HEK293T (cell line): Measurements from ENCODE around the gene EPG5.

Source experiments
- BHLHE40 ChIP-seq: fragments of 450-650 bp; IDR thresholded peaks from 2 replicates; pipeline ENCODE4 v1.6.1; 2016; ENCODE audit warnings: mild to moderate bottlenecking, moderate library complexity, borderline replicate concordance
- CTBP1 ChIP-seq: fragments of 450-650 bp; IDR thresholded peaks from 2 replicates; pipeline ENCODE4 v1.6.1; 2016; ENCODE audit warnings: borderline replicate concordance
- FOXA1 ChIP-seq: fragments of 450-650 bp; IDR thresholded peaks from 2 replicates; pipeline ENCODE4 v1.6.1; 2016; ENCODE audit warnings: mild to moderate bottlenecking
- FOXM1 ChIP-seq: fragments of 450-650 bp; IDR thresholded peaks from 2 replicates; pipeline ENCODE4 v1.6.1; 2017; ENCODE audit warnings: mild to moderate bottlenecking, borderline replicate concordance
- HDGF ChIP-seq: fragments of 450-650 bp; IDR thresholded peaks from 2 replicates; pipeline ENCODE4 v1.6.1; 2017; ENCODE audit warnings: antibody characterized with exemption, borderline replicate concordance
- ZNF384 ChIP-seq: fragments of 450-650 bp; IDR thresholded peaks from 2 replicates; pipeline ENCODE4 v1.6.1; 2016

GRCh38 chr18:46001074-46001473 is 33.9 kb upstream of the EPG5 start:
- TF ChIP-seq CTBP1 (no peak), FOXM1 (no peak), HDGF (no peak), BHLHE40 (no peak), FOXA1 (no peak), ZNF384 (no peak)
